ENCODE measurements around the gene ATXN10. TPM values are rescaled to one million over a fixed set of nuclear protein-coding genes. Genes with fewer than 3 reads are reported as not detected.

Gene ATXN10
- total and polyA plus RNA-seq, 2 of the 13 experiments (the other 11 are each of a cell fraction or from before 2014, with no cell fraction given), result 60.1 to 194 TPM

DNA sequence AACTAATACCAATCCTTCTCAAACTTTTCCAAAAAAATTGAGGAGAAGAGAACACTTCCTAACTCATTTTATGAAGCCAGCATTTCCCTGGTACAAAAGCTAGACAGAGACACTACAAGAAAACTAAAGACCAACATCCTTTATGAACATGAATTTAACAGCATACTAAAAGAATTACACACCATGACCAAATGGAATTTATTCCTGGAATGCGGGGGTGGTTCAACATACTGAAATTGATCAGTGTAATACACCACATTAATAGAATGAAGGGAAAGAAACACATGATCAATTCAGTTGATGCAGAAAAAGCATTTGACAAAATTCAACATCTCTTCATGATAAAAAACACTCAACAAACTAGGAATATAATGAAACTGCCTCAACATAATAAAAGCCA lies 157.2 kb downstream of the ATXN10 start (continued):
- TF ChIP-seq HMGA1 (CRISPR knock-in tag; conservative IDR thresholded peaks at IDR 0.05) (no peak), ZNF891 (CRISPR knock-in tag; IDR thresholded peaks at IDR 0.05) (no peak), ZSCAN20 (CRISPR knock-in tag; IDR thresholded peaks at IDR 0.05; ENCODE audit: borderline replicate concordance) (no peak), ZNF879 (CRISPR knock-in tag; IDR thresholded peaks at IDR 0.05) (no peak), ZFP82 (CRISPR knock-in tag; IDR thresholded peaks at IDR 0.05; ENCODE audit: borderline replicate concordance) (no peak), ZBTB37 (CRISPR knock-in tag; IDR thresholded peaks at IDR 0.05) (no peak)
- TF ChIP-seq, protein P1, sequence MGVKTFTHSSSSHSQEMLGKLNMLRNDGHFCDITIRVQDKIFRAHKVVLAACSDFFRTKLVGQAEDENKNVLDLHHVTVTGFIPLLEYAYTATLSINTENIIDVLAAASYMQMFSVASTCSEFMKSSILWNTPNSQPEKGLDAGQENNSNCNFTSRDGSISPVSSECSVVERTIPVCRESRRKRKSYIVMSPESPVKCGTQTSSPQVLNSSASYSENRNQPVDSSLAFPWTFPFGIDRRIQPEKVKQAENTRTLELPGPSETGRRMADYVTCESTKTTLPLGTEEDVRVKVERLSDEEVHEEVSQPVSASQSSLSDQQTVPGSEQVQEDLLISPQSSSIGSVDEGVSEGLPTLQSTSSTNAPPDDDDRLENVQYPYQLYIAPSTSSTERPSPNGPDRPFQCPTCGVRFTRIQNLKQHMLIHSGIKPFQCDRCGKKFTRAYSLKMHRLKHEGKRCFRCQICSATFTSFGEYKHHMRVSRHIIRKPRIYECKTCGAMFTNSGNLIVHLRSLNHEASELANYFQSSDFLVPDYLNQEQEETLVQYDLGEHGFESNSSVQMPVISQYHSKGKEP (CRISPR knock-in tag; IDR thresholded peaks at IDR 0.05), result no peak
- TF ChIP-seq, protein P2, sequence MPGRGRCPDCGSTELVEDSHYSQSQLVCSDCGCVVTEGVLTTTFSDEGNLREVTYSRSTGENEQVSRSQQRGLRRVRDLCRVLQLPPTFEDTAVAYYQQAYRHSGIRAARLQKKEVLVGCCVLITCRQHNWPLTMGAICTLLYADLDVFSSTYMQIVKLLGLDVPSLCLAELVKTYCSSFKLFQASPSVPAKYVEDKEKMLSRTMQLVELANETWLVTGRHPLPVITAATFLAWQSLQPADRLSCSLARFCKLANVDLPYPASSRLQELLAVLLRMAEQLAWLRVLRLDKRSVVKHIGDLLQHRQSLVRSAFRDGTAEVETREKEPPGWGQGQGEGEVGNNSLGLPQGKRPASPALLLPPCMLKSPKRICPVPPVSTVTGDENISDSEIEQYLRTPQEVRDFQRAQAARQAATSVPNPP (CRISPR knock-in tag; IDR thresholded peaks at IDR 0.05), result no peak
- TF ChIP-seq, protein P3, sequence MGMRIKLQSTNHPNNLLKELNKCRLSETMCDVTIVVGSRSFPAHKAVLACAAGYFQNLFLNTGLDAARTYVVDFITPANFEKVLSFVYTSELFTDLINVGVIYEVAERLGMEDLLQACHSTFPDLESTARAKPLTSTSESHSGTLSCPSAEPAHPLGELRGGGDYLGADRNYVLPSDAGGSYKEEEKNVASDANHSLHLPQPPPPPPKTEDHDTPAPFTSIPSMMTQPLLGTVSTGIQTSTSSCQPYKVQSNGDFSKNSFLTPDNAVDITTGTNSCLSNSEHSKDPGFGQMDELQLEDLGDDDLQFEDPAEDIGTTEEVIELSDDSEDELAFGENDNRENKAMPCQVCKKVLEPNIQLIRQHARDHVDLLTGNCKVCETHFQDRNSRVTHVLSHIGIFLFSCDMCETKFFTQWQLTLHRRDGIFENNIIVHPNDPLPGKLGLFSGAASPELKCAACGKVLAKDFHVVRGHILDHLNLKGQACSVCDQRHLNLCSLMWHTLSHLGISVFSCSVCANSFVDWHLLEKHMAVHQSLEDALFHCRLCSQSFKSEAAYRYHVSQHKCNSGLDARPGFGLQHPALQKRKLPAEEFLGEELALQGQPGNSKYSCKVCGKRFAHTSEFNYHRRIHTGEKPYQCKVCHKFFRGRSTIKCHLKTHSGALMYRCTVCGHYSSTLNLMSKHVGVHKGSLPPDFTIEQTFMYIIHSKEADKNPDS (CRISPR knock-in tag; IDR thresholded peaks at IDR 0.05), result no peak

Data from HepG2 (cell line).